ENCODE measurements around the gene SFT2D1.

Gene SFT2D1

DNA sequence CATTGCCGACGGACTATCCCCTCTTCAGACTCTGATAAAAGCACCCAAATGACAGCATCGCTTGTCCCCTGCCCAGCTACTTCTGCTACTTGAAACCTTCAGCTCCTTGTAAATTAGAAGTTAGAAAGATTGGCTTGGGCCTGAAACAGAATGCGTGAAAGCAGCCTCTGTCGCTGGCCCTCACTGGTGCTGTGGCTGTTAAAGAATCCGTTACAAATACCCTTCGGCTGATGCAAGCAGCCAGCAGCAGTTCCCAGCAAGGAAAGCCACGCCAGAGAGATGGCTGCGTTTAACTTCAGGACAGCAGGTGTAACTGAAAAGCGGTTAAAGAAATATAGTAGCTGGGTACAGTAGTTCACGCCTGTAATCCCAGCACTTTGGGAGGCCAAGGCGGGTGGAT lies 31.7 kb downstream of the SFT2D1 start:
- no peak for DNase-seq (ENCODE audit: low read depth)
- H3K4me3 ChIP-seq (ENCODE audit: low read depth, low read length): no peak overlapping the region

GRCh38 chr6:166309977-166310376 lies 32.4 kb downstream of the SFT2D1 start:
- DNase-seq (ENCODE audit: low read depth): no peak
- no peak overlapping the region for H3K4me3 ChIP-seq (ENCODE audit: low read depth, low read length)

GRCh38 chr6:166308769-166309589 lies 33.4 kb downstream of the SFT2D1 start:
- H3K4me3 ChIP-seq (ENCODE audit: low read depth, low read length): no peak overlapping the region
- DNase-seq (ENCODE audit: low read depth): no peak

DNA sequence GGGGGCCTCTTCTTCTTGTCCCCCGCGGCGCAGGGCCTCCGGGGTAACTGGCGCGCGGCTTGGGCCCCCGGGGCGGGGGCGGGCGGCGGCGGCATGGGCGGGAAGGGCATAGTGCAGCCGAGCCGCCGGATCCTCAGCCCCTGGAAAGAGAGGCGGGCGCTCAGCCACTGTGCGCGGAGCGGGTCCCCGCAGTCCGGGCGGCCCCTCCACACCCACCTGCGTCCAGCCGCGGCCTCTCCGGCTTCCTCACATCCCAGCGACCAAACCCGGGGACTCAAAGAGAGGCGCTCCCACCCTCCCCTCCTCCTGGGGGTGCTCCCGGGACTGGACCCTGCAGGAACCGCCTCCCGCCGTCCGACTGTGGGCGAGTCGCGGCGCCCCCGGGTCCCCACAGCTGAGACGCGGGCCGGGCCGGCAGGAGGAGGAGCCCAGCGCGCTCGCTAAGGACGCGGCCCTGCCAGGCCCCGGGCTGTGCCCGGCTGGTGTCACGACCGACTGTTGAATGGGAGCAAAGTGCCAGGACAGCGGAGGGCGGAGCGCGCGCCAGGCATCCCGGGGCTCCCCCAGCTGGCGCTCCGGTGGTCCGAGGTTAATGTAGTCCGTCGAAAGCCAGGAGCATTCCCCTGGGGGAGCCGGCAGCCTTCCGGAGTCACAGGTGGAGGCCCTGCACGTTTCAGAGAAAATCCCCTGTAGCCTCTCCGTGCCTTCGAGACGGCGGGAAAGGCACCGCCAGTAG lies 34.1 kb downstream of the SFT2D1 start, which contains the start of gene PRR18:
PRR18 (minus strand) TSS at position 360 of the 736 bp plus-strand sequence; CDS start at position 110, 250 bp downstream.
- no peak for DNase-seq (ENCODE audit: low read depth)
- H3K4me3 ChIP-seq (ENCODE audit: low read depth, low read length): peak within 1 kb of the TSS; percentile 45

DNA sequence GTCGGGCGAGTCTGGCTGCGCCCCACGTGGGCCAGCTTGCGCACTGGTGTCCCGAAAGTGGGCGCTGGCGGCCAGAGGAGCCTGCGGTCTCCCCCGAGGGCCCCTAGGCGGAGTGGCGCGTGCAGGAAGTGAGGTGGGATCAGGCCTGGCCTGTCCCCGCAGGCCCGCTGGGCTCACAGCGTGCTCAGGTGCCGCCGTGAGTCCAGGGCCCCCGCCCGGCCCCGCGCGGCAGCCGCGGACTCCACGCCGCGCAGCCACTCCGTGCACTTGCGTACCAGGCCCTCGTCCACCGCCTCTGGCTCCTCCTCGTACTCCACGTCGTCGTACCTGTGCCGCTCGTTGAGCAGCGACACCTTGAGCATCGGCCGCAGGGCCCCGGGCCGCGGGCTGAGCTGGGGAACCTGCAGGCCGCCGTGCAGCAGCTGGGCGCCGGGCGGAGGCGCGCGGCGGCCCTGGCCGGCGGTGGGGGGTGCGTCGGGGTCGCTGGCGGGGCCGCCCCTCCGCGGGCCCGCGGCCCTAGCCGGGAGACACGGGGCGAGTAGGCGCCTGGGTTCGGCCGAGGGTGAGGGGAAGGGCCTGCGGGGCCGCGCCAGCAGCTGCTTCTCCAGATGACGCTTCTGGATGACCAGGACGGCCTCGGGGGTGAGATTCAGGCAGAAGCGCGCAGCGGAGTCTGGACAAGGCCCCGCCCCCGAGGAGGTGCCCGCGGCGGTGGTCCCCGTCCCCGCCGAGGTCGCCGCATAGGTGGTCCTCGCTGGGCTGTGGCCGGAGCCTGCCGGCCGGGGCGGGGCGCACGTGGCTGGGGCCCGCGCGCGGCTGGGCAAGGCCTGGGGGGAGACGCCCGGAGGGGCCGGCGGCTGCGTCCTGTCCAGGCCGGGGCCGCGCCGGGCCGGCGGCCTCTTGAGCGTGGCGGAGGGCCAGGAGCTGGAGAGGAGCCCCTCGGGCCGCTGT lies 35.0 kb downstream of the SFT2D1 start:
- no peak for DNase-seq (ENCODE audit: low read depth)
- H3K4me3 ChIP-seq (ENCODE audit: low read depth, low read length): peak overlapping the region; percentile 45

DNA sequence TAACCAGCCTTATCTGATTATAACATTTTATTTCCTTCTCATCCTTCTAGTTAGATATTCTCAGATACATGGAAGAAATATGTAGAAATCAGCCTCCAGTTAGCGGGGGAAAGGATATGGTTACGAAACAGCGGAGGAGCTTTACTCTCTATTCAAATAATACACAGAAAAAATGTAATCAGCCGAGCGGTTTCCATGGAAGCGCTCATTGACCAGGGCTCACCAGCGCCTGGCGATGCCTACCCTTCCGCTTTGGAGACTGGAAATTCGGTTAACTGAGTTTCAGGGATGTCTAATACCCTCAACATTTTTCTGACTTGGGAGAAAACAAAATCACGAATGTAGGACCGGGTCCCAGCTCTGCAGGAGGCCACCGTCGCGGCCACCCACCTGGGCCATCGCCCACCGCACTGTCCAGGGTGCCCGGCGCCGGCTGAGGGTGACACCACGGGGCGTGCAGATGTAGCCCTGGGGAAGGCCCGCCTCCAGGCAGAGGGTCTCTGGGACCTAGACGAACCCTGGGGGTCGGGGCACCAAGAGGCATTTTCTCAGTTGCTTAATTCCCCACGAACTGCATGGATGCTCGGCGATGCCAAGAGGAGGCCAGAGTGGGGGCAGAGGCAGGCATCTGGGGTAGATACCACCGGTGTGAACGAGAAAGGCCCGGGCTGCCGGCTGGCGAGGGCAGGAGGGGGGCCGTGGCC lies 35.8 kb downstream of the SFT2D1 start:
- H3K4me3 ChIP-seq (ENCODE audit: low read depth, low read length): no peak overlapping the region
- no peak for DNase-seq (ENCODE audit: low read depth)

- DNase-seq (ENCODE audit: low read depth): no peak
- H3K4me3 ChIP-seq (ENCODE audit: low read depth, low read length): no peak overlapping the region
These were observed 36.7 kb downstream of the SFT2D1 start for GRCh38 chr6:166305562-166306117.

GRCh38 chr6:166304106-166304505 lies 38.2 kb downstream of the SFT2D1 start:
- DNase-seq (ENCODE audit: low read depth): no peak
- H3K4me3 ChIP-seq (ENCODE audit: low read depth, low read length): no peak overlapping the region

GRCh38 chr6:166301611-166302529 lies 40.5 kb downstream of the SFT2D1 start:
- no peak for DNase-seq (ENCODE audit: low read depth)
- H3K4me3 ChIP-seq (ENCODE audit: low read depth, low read length): no peak overlapping the region

DNA sequence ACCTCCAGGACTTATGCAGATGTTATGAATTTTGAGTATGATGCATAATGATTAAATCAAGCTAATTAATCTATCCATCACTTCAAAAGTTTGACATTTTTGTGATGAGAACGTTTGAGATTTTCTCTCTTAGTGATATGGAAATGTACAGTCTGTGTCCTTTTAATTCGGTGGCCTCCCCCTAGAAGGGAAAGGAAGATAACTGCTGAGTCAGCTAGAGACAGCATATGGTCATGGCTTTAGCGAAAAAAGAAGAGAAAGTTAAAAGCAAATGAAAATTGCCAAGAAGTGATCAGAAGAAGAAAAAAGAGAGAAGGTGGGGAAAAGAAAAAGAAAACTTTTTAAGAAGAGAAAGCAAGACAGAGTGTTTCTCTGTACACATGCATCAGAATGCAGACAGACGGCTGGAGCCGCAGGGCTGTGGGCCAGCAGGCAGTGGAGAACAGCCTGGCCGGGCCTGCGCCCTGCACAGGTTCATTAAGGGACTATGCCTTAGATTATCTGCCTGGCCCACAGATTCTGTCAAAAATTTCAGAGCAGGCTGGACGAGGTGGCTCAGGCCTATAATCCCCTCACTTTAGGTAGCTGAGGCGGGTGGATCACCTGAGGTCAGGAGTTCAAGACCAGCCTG lies 41.9 kb downstream of the SFT2D1 start:
- DNase-seq (ENCODE audit: low read depth): no peak
- no peak overlapping the region for H3K4me3 ChIP-seq (ENCODE audit: low read depth, low read length)

DNA sequence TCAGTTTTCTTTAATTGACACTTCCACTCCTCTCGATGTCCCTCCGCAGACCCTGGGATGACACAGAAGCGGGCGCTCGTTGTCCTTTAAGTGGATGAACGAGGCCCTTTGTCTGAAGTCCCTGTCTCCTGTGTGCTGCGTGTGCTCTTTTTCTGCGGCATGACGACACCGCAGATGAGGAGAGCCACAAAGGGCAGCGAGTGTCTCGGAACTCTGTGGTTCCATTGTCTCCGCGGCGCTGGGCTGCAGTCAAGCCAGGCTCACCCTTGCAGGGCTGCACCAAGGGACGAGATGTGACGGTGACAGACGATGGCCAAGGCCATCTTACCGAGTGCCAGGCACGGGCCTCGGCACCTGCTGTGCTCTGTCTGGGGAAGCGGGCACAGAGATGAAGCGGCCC lies 44.7 kb downstream of the SFT2D1 start:
- DNase-seq (ENCODE audit: low read depth): no peak

DNA sequence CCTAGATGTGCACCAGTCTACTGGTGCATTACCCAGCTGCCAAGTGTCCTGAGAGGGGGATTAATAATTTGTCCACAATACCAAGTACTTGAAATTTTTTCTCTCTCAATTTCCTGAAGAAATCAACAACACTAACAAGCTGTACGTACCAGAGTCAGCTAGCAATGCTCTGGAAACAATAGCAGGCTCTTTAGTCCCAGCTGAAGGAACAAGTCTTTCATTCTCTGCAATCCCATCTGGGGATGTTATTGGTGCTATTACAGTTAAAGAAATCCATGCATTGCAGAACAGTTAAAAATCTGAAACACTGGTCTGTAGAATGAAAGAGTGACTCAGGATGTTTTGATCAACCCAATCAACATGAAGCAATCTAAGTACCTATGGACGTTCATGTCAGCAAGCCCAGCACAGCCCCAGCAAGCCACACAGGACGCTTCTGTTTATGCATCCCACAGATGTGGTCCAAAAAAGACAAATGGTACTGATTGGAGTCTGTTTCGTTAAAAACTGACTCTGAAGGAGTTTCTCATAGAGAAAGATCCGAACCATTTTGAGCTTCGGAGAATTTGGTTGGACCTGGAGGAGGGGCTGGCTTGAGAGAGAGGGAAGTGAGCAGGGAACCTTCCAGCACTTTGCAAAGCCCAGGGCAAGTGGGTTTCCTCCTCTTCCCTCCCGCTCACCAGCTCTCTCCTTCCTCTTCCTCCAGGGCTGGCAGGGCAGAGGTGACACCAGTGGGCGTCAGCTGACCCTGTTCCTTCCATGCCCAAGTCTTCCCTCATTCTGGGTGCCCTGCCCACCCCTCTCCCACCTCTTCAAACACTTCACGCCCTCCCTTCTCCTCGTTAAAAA lies 46.1 kb downstream of the SFT2D1 start:
- H3K4me3 ChIP-seq (ENCODE audit: low read depth, low read length): no peak overlapping the region
- DNase-seq (ENCODE audit: low read depth): no peak

More for the DNA sequence above, 44.7 kb downstream of the SFT2D1 start:
- H3K4me3 ChIP-seq (ENCODE audit: low read depth, low read length): no peak overlapping the region

DNA sequence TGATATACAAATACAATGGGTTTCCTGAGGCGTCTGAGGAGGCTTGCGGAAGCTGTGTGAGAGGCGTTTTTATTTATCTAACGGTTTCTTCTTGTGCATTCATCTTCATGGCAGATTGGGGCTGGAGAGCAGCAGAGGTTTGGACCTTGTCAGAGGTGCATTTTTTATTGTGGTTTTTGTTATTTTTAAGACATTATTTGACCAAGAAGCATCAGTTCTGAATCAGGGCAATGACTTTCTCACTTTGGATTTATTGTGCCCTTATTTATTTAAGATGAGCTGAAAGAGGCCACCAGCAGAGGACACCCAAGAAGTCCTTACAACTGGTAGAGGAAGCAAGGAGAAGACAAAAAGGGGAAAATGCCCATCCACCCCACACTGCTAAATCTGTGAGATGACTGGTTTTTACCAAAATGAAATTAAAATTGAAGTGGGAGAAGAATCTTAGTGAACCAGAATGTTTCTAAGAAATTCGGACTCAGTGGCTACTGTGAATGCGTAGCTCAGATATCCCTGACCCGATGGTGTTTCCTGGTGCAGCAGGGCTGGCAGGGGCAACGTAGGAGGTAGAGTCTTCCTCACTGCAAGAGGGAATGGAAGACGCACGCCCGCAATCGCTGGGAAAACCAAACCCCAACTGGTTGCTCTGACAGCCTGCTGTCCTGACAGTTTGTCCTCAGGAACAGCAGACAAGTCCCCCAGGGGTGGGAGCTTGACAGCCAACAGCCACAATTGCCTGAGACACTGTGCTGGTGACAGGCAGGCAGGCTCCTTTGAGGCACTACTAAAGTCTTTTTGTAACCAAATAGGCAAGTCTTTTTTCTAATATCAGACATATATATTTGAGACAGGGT lies 48.4 kb downstream of the SFT2D1 start:
- no peak for DNase-seq (ENCODE audit: low read depth)
- H3K4me3 ChIP-seq (ENCODE audit: low read depth, low read length): no peak overlapping the region

- DNase-seq (ENCODE audit: low read depth): no peak
- no peak overlapping the region for H3K4me3 ChIP-seq (ENCODE audit: low read depth, low read length)
These were observed 52.9 kb downstream of the SFT2D1 start for GRCh38 chr6:166289207-166290060.

DNA sequence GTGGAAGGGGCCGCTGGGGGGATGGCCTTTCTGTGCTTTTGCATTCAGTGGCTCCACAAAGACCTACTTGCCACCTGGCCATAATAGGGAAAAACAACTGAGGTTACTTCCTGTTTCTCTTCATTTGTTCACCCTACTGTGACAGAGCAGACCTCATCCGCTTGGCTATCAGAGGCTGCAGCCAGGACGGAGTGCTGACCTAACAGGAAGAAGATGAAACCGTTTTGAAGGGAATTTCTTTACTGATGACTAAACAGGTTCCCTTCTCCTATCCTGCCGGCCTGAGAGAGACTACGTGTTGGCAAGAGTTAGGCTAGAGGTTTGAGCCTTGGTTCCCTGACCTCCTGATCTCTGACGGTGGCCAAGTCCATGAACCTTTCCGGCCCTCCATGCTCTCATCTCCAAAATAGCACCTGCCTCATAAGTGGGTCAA lies 55.5 kb downstream of the SFT2D1 start:
- no peak overlapping the region for H3K4me3 ChIP-seq (ENCODE audit: low read depth, low read length)
- DNase-seq (ENCODE audit: low read depth): no peak

Data from skeletal muscle cell (primary cell).